SK-N-SH (cell line): ENCODE measurements around the gene GJB1. TPM values are rescaled to one million over a fixed set of nuclear protein-coding genes. Genes with fewer than 3 reads are reported as not detected.

Source experiments
- CTCF ChIA-PET: fragments of 300-600, 350-600 bp; formaldehyde crosslinking; extraction: SDS; loops from one replicate; lab custom pipeline; 2021; lab: Yijun Ruan, JAX
- POLR2A ChIA-PET: fragments of 350-600 bp; sonication (Branson Sonifier 250); formaldehyde crosslinking; extraction: SDS; loops from one replicate; lab custom pipeline; 2020; ENCODE audit warnings: antibody characterized with exemption, inconsistent platforms; lab: Yijun Ruan, JAX
- DNase-seq: peaks from one replicate; pipeline ENCODE4 v3.0.0; 2012
- H2AFZ ChIP-seq: fragments of 200-600 bp; sonication (generic); 2 replicates; pipeline ENCODE4 v1.8.1; 2016; ENCODE audit warnings: antibody characterized with exemption, mild to moderate bottlenecking, low read depth
- H3F3A ChIP-seq: fragments of 200-600 bp; sonication (generic); replicated peaks from 2 replicates; pipeline ENCODE3; 2016; ENCODE audit warnings: antibody characterized with exemption, mild to moderate bottlenecking; ENCODE audit not compliant: insufficient read depth
- H3K27ac ChIP-seq, 2 experiments: fragments of 200-500 bp in 1 of 2; fragments of 200-600 bp in 1 of 2; sonication (Bioruptor generic) in 1 of 2; sonication (generic), shearing (Covaris generic) in 1 of 2; 2 replicates each; pipeline versions ENCODE4 v1.5.1 to v1.6.1; 2014 to 2016; ENCODE audit warnings: low read depth in 2 of 2, inconsistent platforms in 1 of 2, low read length in 1 of 2, mild to moderate bottlenecking in 1 of 2, mixed read lengths in 1 of 2
- H3K27me3 ChIP-seq: fragments of 200-600 bp; sonication (generic), shearing (Covaris generic); 2 replicates; pipeline ENCODE4 v1.6.1; 2016; ENCODE audit warnings: mixed run types; ENCODE audit not compliant: insufficient read depth
- H3K36me3 ChIP-seq, 2 experiments: fragments of 200-500 bp in 1 of 2; fragments of 200-600 bp in 1 of 2; sonication (Bioruptor generic) in 1 of 2; sonication (generic) in 1 of 2; replicated peaks in 1 of 2; 2 replicates each; pipeline versions ENCODE3 to v1.5.1; 2014 to 2016; ENCODE audit warnings: low read length in 1 of 2, mild to moderate bottlenecking in 1 of 2; ENCODE audit not compliant: insufficient read depth in 2 of 2, control insufficient read depth in 1 of 2
- H3K4me1 ChIP-seq, 2 experiments: fragments of 200-500 bp in 1 of 2; fragments of 200-600 bp in 1 of 2; sonication (Bioruptor generic) in 1 of 2; sonication (generic), shearing (Covaris generic) in 1 of 2; 2 replicates each; pipeline versions ENCODE4 v1.5.1 to v1.6.1; 2014 to 2016; ENCODE audit warnings: low read depth in 1 of 2, low read length in 1 of 2, mixed run types in 1 of 2; ENCODE audit not compliant: insufficient read depth in 2 of 2, control insufficient read depth in 1 of 2
- H3K4me2 ChIP-seq: fragments of 200-600 bp; sonication (generic), shearing (Covaris generic); 2 replicates; pipeline ENCODE4 v1.6.1; 2017; ENCODE audit warnings: mixed run types
- H3K4me3 ChIP-seq, 2 experiments: fragments of 200-500 bp in 1 of 2; fragments of 200-600 bp in 1 of 2; sonication (Bioruptor generic) in 1 of 2; sonication (generic), shearing (Covaris generic) in 1 of 2; 2 replicates each; pipeline versions ENCODE4 v1.5.1 to v1.8.1; 2014 to 2016; ENCODE audit warnings: low read depth in 2 of 2, inconsistent platforms in 1 of 2, low read length in 1 of 2, mild to moderate bottlenecking in 1 of 2, mixed read lengths in 1 of 2, moderate library complexity in 1 of 2
- H3K79me2 ChIP-seq: fragments of 200-600 bp; sonication (generic); 2 replicates; pipeline ENCODE4 v1.8.1; 2017; ENCODE audit warnings: mild to moderate bottlenecking; ENCODE audit not compliant: insufficient read depth
- H3K9ac ChIP-seq: fragments of 200-600 bp; sonication (generic); 2 replicates; pipeline ENCODE4 v1.6.1; 2017; ENCODE audit warnings: mixed run types
- H3K9me2 ChIP-seq: fragments of 200-600 bp; sonication (generic); 2 replicates; pipeline ENCODE4 v1.6.1; 2017; ENCODE audit warnings: mixed run types
- H3K9me3 ChIP-seq: fragments of 200-600 bp; sonication (generic); 2 replicates; pipeline ENCODE4 v1.6.1; 2017; ENCODE audit warnings: mixed run types, mild to moderate bottlenecking, moderate library complexity
- H4K20me1 ChIP-seq: fragments of 200-600 bp; sonication (generic); 2 replicates; pipeline ENCODE4 v1.6.1; 2017; ENCODE audit warnings: mild to moderate bottlenecking, mixed run types; ENCODE audit not compliant: insufficient read depth
- FOXJ3 ChIP-seq: sonication (generic); formaldehyde crosslinking; IDR thresholded peaks from 2 replicates; pipeline ENCODE4 v1.5.1; 2020; ENCODE audit warnings: mild to moderate bottlenecking, missing genetic modification reagents
- FOXM1 ChIP-seq: IDR thresholded peaks from 2 replicates; pipeline ENCODE4 v1.4.0; 2012; ENCODE audit warnings: low read depth, mild to moderate bottlenecking
- GABPA ChIP-seq: IDR thresholded peaks from 2 replicates; pipeline ENCODE4 v1.4.0; 2012; ENCODE audit warnings: low read depth, mild to moderate bottlenecking
- GATA2 ChIP-seq: sonication (generic); formaldehyde crosslinking; IDR thresholded peaks from 2 replicates; pipeline ENCODE4 v1.5.0; 2020; ENCODE audit warnings: mild to moderate bottlenecking, missing genetic modification reagents
- JUND ChIP-seq: IDR thresholded peaks from 2 replicates; pipeline ENCODE4 v1.4.0; 2012
- MXI1 ChIP-seq: IDR thresholded peaks from 2 replicates; pipeline ENCODE4 v1.6.1; 2012; ENCODE audit warnings: mild to moderate bottlenecking, low read depth, low read length, improper control_type of control experiment
- RFX5 ChIP-seq: IDR thresholded peaks from 2 replicates; pipeline ENCODE4 v1.6.1; 2012; ENCODE audit warnings: mild to moderate bottlenecking, improper control_type of control experiment, low read length
- WGBS: methylation state at CpG from one replicate; pipeline ENCODE4 v1.1.6; 2017; ENCODE audit warnings: low lambda C conversion rate; 5-methylcytosine and 5-hydroxymethylcytosine counted together
- polyA plus RNA-seq, 3 experiments: library from polyadenylated mRNA; depleted of rRNA; stranded (reverse); fragments of >200 nt; gene quantifications; 2 replicates each; pipeline ENCODE4 v1.2.3, GENCODE V29; 2012
- TF ChIP-seq, protein P1 (sequence below): fragments of 150-350 bp; IDR thresholded peaks from 2 replicates; pipeline ENCODE4 v1.6.1; 2016; ENCODE audit warnings: mild to moderate bottlenecking, low read depth, low read length
- TF ChIP-seq, protein P2 (sequence below): IDR thresholded peaks from 2 replicates; pipeline ENCODE4; 2012
- TF ChIP-seq, protein P3 (sequence below): IDR thresholded peaks from 2 replicates; pipeline ENCODE4 v1.4.0; 2012; ENCODE audit warnings: low read depth, borderline replicate concordance

The GJB1 gene
- polyA plus RNA-seq, 1 of the 3 experiments (the other 2 are of a cell fraction): not detected

DNA sequence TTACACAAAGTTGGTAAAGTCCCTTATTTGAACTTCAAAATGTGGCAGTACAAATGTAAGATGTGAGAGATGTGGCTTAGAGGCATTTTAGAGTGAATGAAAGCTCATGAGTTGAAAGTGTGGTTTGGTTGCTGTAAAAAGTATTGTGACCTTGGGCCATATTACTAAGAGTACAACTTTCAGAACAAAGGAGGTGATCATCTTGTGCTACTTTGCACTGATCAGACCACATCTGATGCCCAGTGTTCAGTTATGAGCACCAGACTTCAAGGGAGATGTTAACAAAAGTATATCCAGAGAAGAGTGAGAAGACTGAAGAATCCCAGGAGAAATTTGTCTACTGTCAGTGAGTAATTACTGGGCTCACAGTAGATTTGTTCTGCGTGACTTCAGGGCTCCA, 48.2 kb upstream of the GJB1 start:
- 53% methylated on average over 1 of the region's 1 CpG for WGBS
- Histone ChIP-seq H3K79me2 (no peaks in the 10 kb centered on the region), H3K9me2 (no peaks in the 10 kb centered on the region), H3K27me3 (no peaks in the 10 kb centered on the region), H3K9me3 (no peaks in the 10 kb centered on the region), H2AFZ (no peak overlapping the region), H3K9ac (no peak overlapping the region), H3K4me1 (no peaks in the 10 kb centered on the region), H3K4me2 (no peak overlapping the region), H4K20me1 (no peaks in the 10 kb centered on the region), H3F3A (no peaks in the 10 kb centered on the region), H3K27ac (no peak overlapping the region), H3K4me3 (no peak overlapping the region), H3K36me3 (no peaks in the 10 kb centered on the region)
- DNase-seq: no peak
- CTCF ChIA-PET: interaction anchor here (0.9 to 1.5 kb wide), 3 partner anchors 13 to 205 kb away, joined by 3 read pairs; no protein-coding TSS in a partner anchor
- POLR2A ChIA-PET: no interaction called here
- TF ChIP-seq, protein P1, sequence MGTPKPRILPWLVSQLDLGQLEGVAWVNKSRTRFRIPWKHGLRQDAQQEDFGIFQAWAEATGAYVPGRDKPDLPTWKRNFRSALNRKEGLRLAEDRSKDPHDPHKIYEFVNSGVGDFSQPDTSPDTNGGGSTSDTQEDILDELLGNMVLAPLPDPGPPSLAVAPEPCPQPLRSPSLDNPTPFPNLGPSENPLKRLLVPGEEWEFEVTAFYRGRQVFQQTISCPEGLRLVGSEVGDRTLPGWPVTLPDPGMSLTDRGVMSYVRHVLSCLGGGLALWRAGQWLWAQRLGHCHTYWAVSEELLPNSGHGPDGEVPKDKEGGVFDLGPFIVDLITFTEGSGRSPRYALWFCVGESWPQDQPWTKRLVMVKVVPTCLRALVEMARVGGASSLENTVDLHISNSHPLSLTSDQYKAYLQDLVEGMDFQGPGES: no peak

DNA sequence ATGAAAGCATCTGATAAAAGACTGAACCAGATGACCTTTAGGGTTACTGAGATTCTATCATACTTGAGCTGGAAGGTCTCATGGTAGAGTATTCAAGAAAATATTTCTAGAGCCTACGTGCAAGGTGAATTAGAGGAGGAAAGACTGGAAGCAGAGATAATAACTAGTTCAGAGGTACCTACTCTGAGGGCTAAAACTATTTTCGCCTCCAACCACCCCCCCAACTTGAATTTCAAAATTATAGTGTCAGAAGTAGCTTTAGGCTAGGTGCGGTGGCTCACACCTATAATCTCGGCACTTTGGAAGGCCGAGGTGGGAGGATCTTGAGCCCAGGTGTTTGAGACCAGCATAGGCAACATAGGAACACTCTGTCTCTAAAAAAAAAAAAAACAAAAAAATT, 47.5 kb upstream of the GJB1 start:
- CTCF ChIA-PET: interaction anchor here (0.9 to 1.5 kb wide), 3 partner anchors 13 to 205 kb away, joined by 3 read pairs; no protein-coding TSS in a partner anchor

DNA sequence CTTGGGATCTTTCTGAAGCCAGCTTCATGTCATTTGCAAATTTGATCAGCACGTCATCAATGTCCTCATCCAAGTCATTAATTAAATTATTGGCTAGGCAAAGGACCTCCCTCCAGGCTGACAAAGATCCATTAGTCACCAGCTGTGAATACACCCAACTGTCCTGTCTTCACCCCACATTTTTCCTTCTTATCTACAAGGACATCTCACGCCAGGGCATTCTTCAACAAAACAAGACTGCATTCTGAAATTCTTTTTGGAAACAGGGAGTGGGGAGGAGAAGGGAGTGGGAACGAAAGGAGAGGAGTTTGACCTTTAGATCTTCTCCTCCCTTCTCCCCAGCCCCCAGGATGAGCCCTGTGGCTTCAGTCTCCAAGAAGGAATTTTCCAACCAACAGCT, 45.7 kb upstream of the GJB1 start:
- H3K9ac ChIP-seq: no peak overlapping the region
- no peak overlapping the region for H2AFZ ChIP-seq

More for the DNA sequence above, 47.5 kb upstream of the GJB1 start:
- 39% methylated on average over 5 of the region's 5 CpGs for WGBS
- H3K4me3 ChIP-seq: no peak overlapping the region
- H3K27me3 ChIP-seq: no peaks in the 10 kb centered on the region
- H3K36me3 ChIP-seq: no peaks in the 10 kb centered on the region
- H3K4me2 ChIP-seq: no peak overlapping the region
- peaks cover 4% of the 10 kb centered on the region for H3F3A ChIP-seq
- no peak overlapping the region for H3K9ac ChIP-seq
- H3K9me3 ChIP-seq: no peaks in the 10 kb centered on the region
- H3K27ac ChIP-seq: no peak overlapping the region
- H3K9me2 ChIP-seq: no peaks in the 10 kb centered on the region
- no peak overlapping the region for H2AFZ ChIP-seq
- TF ChIP-seq, protein P2, sequence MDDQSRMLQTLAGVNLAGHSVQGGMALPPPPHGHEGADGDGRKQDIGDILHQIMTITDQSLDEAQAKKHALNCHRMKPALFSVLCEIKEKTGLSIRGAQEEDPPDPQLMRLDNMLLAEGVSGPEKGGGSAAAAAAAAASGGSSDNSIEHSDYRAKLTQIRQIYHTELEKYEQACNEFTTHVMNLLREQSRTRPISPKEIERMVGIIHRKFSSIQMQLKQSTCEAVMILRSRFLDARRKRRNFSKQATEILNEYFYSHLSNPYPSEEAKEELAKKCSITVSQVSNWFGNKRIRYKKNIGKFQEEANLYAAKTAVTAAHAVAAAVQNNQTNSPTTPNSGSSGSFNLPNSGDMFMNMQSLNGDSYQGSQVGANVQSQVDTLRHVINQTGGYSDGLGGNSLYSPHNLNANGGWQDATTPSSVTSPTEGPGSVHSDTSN: no peak
- TF ChIP-seq, protein P3, sequence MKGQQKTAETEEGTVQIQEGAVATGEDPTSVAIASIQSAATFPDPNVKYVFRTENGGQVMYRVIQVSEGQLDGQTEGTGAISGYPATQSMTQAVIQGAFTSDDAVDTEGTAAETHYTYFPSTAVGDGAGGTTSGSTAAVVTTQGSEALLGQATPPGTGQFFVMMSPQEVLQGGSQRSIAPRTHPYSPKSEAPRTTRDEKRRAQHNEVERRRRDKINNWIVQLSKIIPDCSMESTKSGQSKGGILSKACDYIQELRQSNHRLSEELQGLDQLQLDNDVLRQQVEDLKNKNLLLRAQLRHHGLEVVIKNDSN: no peak
- TF ChIP-seq MXI1 (no peak), FOXJ3 (CRISPR knock-in tag) (no peak), JUND (no peak), FOXM1 (no peak)
- POLR2A ChIA-PET: no interaction called here
- no peak for DNase-seq
- no peaks in the 10 kb centered on the region for H4K20me1 ChIP-seq
- no peaks in the 10 kb centered on the region for H3K79me2 ChIP-seq
- H3K4me1 ChIP-seq: no peaks in the 10 kb centered on the region

More for the DNA sequence above, 45.7 kb upstream of the GJB1 start:
- Histone ChIP-seq H3F3A (peaks cover 6% of the 10 kb centered on the region), H3K4me2 (no peak overlapping the region), H4K20me1 (no peaks in the 10 kb centered on the region), H3K9me3 (no peaks in the 10 kb centered on the region), H3K27me3 (no peaks in the 10 kb centered on the region), H3K4me1 (peaks cover 0 to 3% of the 10 kb centered on the region in 2 experiments; a peak in 1 of 4 replicates), H3K27ac (no peak overlapping the region), H3K36me3 (no peaks in the 10 kb centered on the region), H3K9me2 (no peaks in the 10 kb centered on the region), H3K4me3 (no peak overlapping the region), H3K79me2 (no peaks in the 10 kb centered on the region)
- ChIA-PET CTCF (interaction anchor here (1.8 to 4.1 kb wide), 4 partner anchors 46 to 403 kb away, joined by 4 to 17 read pairs (median 6); no protein-coding TSS in a partner anchor), POLR2A (no interaction called here)
- DNase-seq: no peak
- TF ChIP-seq MXI1 (no peak), GABPA (no peak), RFX5 (no peak), FOXJ3 (CRISPR knock-in tag) (no peak), GATA2 (CRISPR knock-in tag) (no peak)
- WGBS: 29% methylated on average over 3 of the region's 3 CpGs
